Measurements from ENCODE around the gene BCAS2.

GRCh38 chr1:114522264-114522575 is 59.2 kb downstream of the BCAS2 start:
- TF ChIP-seq, protein P1, sequence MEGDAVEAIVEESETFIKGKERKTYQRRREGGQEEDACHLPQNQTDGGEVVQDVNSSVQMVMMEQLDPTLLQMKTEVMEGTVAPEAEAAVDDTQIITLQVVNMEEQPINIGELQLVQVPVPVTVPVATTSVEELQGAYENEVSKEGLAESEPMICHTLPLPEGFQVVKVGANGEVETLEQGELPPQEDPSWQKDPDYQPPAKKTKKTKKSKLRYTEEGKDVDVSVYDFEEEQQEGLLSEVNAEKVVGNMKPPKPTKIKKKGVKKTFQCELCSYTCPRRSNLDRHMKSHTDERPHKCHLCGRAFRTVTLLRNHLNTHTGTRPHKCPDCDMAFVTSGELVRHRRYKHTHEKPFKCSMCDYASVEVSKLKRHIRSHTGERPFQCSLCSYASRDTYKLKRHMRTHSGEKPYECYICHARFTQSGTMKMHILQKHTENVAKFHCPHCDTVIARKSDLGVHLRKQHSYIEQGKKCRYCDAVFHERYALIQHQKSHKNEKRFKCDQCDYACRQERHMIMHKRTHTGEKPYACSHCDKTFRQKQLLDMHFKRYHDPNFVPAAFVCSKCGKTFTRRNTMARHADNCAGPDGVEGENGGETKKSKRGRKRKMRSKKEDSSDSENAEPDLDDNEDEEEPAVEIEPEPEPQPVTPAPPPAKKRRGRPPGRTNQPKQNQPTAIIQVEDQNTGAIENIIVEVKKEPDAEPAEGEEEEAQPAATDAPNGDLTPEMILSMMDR (IDR thresholded peaks at IDR 0.05): no peak
- TF ChIP-seq EZH2 (IDR thresholded peaks at IDR 0.05; ENCODE audit: borderline replicate concordance, insufficient read depth, low read depth, low read length, poor library complexity, severe bottlenecking): no peak

Measured in B cell (primary cell).